AG04449 (cell line): ENCODE results near the gene SPINK5.

Experiments used
- CTCF ChIA-PET: fragments of 350-600 bp; formaldehyde crosslinking; extraction: SDS; loops from one replicate; lab custom pipeline; 2021; ENCODE audit warnings: antibody characterized with exemption; lab: Yijun Ruan, JAX
- POLR2A ChIA-PET: fragments of 400-600, 350-600 bp; formaldehyde crosslinking; extraction: SDS; loops from one replicate; lab custom pipeline; 2020; ENCODE audit warnings: antibody characterized with exemption, inconsistent platforms; lab: Yijun Ruan, JAX
- DNase-seq: peaks from one replicate; pipeline ENCODE4 v3.0.0-alpha.2; 2010; ENCODE audit warnings: low read depth, low spot score
- H3K4me3 ChIP-seq: 2 replicates; pipeline ENCODE4 v1.5.1; 2011; ENCODE audit warnings: low read depth, mild to moderate bottlenecking, control low read depth, low read length
- CTCF ChIP-seq: IDR thresholded peaks from one replicate; pipeline ENCODE4 v1.5.1; 2011; ENCODE audit warnings: mild to moderate bottlenecking, moderate library complexity, low read length, control low read depth, inconsistent platforms; ENCODE audit not compliant: insufficient read depth; ENCODE audit errors: missing control alignments

Gene SPINK5

GRCh38 chr5:148152781-148153180 lies 89.0 kb downstream of the SPINK5 start:
- TF ChIP-seq CTCF, result no peak
- H3K4me3 ChIP-seq, result no peak overlapping the region
- CTCF ChIA-PET, result interaction anchor here (0.7 kb wide), 1 partner anchor 152 kb away, joined by 3 read pairs; no protein-coding TSS in a partner anchor
- no peak for DNase-seq
- POLR2A ChIA-PET, result no interaction called here

GRCh38 chr5:148156609-148157008 lies 92.8 kb downstream of the SPINK5 start:
- ChIA-PET POLR2A (no interaction called here), CTCF (no interaction called here)
- no peak for TF ChIP-seq CTCF
- H3K4me3 ChIP-seq, result no peak overlapping the region
- DNase-seq, result no peak

- no peak for DNase-seq
- TF ChIP-seq CTCF, result no peak
- ChIA-PET POLR2A (no interaction called here), CTCF (no interaction called here)
- no peak overlapping the region for H3K4me3 ChIP-seq
These were observed 98.3 kb downstream of the SPINK5 start for GRCh38 chr5:148162038-148162437.

GRCh38 chr5:148163345-148163744 lies 99.6 kb downstream of the SPINK5 start:
- no peak for DNase-seq
- TF ChIP-seq CTCF, result no peak
- H3K4me3 ChIP-seq, result no peak overlapping the region
- POLR2A ChIA-PET, result no interaction called here
- CTCF ChIA-PET, result no interaction called here

GRCh38 chr5:148166550-148167283 lies 102.9 kb downstream of the SPINK5 start:
- no peak for DNase-seq
- no peak for TF ChIP-seq CTCF
- CTCF ChIA-PET, result no interaction called here
- POLR2A ChIA-PET, result no interaction called here
- H3K4me3 ChIP-seq, result no peak overlapping the region

GRCh38 chr5:148168246-148168645 lies 104.5 kb downstream of the SPINK5 start, which contains the start of gene SPINK14:
Gene SPINK14 (plus strand): TSS chr5:148168546. CDS start chr5:148169733, 1,187 bp downstream.
- DNase-seq, result no peak
- no peak for TF ChIP-seq CTCF
- H3K4me3 ChIP-seq, result no peak within 1 kb of the TSS
- CTCF ChIA-PET, result no interaction called here
- POLR2A ChIA-PET, result no interaction called here
